ENCODE results near the gene L3MBTL3. TPM values are rescaled to one million over a fixed set of nuclear protein-coding genes. Genes with fewer than 3 reads are reported as not detected.

L3MBTL3 gene
- total and polyA plus RNA-seq, 2 experiments from 2014 or later, result 8.7 to 11.2 TPM

DNA sequence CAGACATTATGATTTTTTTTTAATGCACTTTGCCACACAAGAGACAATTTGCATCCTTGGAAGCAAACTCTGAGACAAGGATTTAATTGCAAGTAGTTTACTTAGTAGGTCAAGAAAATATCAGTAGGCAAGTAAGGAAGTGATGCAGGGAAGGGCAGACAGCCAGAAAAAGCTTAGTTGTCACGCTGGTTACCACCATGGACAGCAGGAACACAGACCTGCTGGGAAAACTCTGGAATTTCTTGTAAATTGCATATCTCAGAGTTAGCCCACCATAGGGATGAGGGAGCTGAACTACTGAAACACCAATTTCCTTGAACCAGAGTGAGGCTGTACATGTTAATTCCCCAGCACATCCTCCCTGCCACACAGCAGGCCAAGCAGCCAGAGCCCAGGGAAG is 92.7 kb downstream of the L3MBTL3 start:
- peaks cover 15% of the 10 kb centered on the region; the same call in 2 of the 3 replicates for H3K36me3 Mint-ChIP-seq (ENCODE audit: low read depth)
- ATAC-seq, result no peak

More for the DNA sequence above, 92.7 kb downstream of the L3MBTL3 start:
- no peaks in the 10 kb centered on the region for H3K9me2 ChIP-seq (ENCODE audit: insufficient read depth)
- no peaks in the 10 kb centered on the region; the same call in 2 of the 3 replicates for H3K4me1 Mint-ChIP-seq
- no peaks in the 10 kb centered on the region for H3K27me3 ChIP-seq (ENCODE audit: insufficient read depth)
- DNase-seq (ENCODE audit: low spot score), result no peak
- H3K27ac ChIP-seq (ENCODE audit: low read depth), result no peak overlapping the region
- no peak overlapping the region for H3K27ac Mint-ChIP-seq
- H3K79me2 ChIP-seq (replicated peaks; ENCODE audit: insufficient read depth), result no peaks in the 10 kb centered on the region
- TF ChIP-seq, protein P1, sequence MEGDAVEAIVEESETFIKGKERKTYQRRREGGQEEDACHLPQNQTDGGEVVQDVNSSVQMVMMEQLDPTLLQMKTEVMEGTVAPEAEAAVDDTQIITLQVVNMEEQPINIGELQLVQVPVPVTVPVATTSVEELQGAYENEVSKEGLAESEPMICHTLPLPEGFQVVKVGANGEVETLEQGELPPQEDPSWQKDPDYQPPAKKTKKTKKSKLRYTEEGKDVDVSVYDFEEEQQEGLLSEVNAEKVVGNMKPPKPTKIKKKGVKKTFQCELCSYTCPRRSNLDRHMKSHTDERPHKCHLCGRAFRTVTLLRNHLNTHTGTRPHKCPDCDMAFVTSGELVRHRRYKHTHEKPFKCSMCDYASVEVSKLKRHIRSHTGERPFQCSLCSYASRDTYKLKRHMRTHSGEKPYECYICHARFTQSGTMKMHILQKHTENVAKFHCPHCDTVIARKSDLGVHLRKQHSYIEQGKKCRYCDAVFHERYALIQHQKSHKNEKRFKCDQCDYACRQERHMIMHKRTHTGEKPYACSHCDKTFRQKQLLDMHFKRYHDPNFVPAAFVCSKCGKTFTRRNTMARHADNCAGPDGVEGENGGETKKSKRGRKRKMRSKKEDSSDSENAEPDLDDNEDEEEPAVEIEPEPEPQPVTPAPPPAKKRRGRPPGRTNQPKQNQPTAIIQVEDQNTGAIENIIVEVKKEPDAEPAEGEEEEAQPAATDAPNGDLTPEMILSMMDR (conservative IDR thresholded peaks at IDR 0.05; ENCODE audit: low read depth in 2 of 2), result no peak
- TF ChIP-seq STAT1 (IDR thresholded peaks at IDR 0.05; ENCODE audit: unreplicated experiment), result no peak
- TF ChIP-seq EZH2phosphoT487 (IDR thresholded peaks at IDR 0.05; ENCODE audit: unreplicated experiment), result no peak
- TF ChIP-seq, protein P2, sequence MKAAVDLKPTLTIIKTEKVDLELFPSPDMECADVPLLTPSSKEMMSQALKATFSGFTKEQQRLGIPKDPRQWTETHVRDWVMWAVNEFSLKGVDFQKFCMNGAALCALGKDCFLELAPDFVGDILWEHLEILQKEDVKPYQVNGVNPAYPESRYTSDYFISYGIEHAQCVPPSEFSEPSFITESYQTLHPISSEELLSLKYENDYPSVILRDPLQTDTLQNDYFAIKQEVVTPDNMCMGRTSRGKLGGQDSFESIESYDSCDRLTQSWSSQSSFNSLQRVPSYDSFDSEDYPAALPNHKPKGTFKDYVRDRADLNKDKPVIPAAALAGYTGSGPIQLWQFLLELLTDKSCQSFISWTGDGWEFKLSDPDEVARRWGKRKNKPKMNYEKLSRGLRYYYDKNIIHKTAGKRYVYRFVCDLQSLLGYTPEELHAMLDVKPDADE (IDR thresholded peaks at IDR 0.05), result no peak
- no peak for TF ChIP-seq JUNB (IDR thresholded peaks at IDR 0.05; ENCODE audit: unreplicated experiment)
- TF ChIP-seq EZH2 (IDR thresholded peaks at IDR 0.05; ENCODE audit: low read depth, unreplicated experiment), result no peak
- no peak for TF ChIP-seq ZNF462 (CRISPR knock-in tag; IDR thresholded peaks at IDR 0.05)
- no peak for TF ChIP-seq NANOG (IDR thresholded peaks at IDR 0.05; ENCODE audit: borderline replicate concordance)
- TF ChIP-seq ZNF114 (CRISPR knock-in tag; IDR thresholded peaks at IDR 0.05), result no peak
- no peak for TF ChIP-seq ZNF331 (CRISPR knock-in tag; IDR thresholded peaks at IDR 0.05; ENCODE audit: low read depth)
- TF ChIP-seq, protein P3, sequence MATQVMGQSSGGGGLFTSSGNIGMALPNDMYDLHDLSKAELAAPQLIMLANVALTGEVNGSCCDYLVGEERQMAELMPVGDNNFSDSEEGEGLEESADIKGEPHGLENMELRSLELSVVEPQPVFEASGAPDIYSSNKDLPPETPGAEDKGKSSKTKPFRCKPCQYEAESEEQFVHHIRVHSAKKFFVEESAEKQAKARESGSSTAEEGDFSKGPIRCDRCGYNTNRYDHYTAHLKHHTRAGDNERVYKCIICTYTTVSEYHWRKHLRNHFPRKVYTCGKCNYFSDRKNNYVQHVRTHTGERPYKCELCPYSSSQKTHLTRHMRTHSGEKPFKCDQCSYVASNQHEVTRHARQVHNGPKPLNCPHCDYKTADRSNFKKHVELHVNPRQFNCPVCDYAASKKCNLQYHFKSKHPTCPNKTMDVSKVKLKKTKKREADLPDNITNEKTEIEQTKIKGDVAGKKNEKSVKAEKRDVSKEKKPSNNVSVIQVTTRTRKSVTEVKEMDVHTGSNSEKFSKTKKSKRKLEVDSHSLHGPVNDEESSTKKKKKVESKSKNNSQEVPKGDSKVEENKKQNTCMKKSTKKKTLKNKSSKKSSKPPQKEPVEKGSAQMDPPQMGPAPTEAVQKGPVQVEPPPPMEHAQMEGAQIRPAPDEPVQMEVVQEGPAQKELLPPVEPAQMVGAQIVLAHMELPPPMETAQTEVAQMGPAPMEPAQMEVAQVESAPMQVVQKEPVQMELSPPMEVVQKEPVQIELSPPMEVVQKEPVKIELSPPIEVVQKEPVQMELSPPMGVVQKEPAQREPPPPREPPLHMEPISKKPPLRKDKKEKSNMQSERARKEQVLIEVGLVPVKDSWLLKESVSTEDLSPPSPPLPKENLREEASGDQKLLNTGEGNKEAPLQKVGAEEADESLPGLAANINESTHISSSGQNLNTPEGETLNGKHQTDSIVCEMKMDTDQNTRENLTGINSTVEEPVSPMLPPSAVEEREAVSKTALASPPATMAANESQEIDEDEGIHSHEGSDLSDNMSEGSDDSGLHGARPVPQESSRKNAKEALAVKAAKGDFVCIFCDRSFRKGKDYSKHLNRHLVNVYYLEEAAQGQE (IDR thresholded peaks at IDR 0.05; ENCODE audit: unreplicated experiment), result no peak
- H3K4me1 ChIP-seq (ENCODE audit: insufficient read depth), result no peaks in the 10 kb centered on the region
- H4K20me1 ChIP-seq (replicated peaks; ENCODE audit: insufficient read depth), result no peaks in the 10 kb centered on the region
- no peaks in the 10 kb centered on the region for H3K36me3 ChIP-seq (ENCODE audit: insufficient read depth)
- H3K9me3 Mint-ChIP-seq, result no peaks in the 10 kb centered on the region
- peaks cover 3% of the 10 kb centered on the region for H3K27me3 Mint-ChIP-seq (ENCODE audit: insufficient read depth, low read depth, poor library complexity)
- H2AFZ ChIP-seq, result no peak overlapping the region
- H3K4me3 ChIP-seq, result no peak overlapping the region
- no peak overlapping the region for H3K4me3 Mint-ChIP-seq
- no peak overlapping the region for H3K4me2 ChIP-seq
- H3F3A ChIP-seq (replicated peaks; ENCODE audit: low read depth), result no peaks in the 10 kb centered on the region

All from GM23338 (cell line).